ENCODE results near the gene EIF4G3.

GRCh38 chr1:21189906-21190500 is 13.3 kb upstream of the EIF4G3 start:
- TF ChIP-seq EP300 (IDR thresholded peaks at IDR 0.05; ENCODE audit: borderline replicate concordance in 1 of 2, low read depth in 2 of 2, low read length in 2 of 2) (no peak), JUND (IDR thresholded peaks at IDR 0.05; ENCODE audit: low read length) (no peak)
